SU-DHL-6 (cell line): ENCODE measurements around the gene OLFM1.

Source experiments
- CTCF ChIP-seq: fragments of 200-600 bp; sonication (generic); IDR thresholded peaks from one replicate; pipeline ENCODE4 v1.5.1; 2017; ENCODE audit warnings: antibody characterized with exemption, mild to moderate bottlenecking, low read length, moderate library complexity; ENCODE audit not compliant: insufficient read depth, poor library complexity, severe bottlenecking
- EZH2phosphoT487 ChIP-seq: fragments of 200-600 bp; sonication (generic), shearing (Covaris generic); conservative IDR thresholded peaks from 2 replicates; pipeline ENCODE4 v1.6.1; 2018; ENCODE audit warnings: mild to moderate bottlenecking, antibody characterized with exemption, low read length, moderate library complexity, mixed read lengths

DNA sequence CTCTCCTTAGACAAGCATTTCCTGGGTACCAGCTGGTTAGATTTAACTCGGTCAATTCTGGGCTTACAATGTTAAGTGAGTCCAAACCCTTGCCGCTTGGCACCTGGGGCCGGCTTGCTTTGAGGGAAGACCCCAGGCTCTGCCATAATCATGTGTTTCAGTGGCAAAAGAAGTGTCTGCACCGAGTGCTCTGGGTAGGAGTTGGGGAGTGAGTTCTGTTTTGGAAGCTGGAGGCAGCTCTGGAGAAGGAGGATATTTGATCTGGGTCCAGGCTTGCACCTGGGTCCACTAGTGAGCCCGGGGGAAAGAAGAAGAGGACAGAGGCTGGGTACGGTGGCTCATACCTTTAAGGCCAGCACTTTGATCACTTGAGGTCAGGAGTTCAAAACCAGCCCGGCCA, 8.4 kb upstream of the OLFM1 start:
- TF ChIP-seq CTCF (no peak), EZH2phosphoT487 (no peak)
